Uterus (tissue), 4 donors: ENCODE results near the gene MOV10L1. TPM values are rescaled to one million over a fixed set of nuclear protein-coding genes. Genes with fewer than 3 reads are reported as not detected.

ENCODE experiments used
- DNase-seq, 2 donors: peaks; one replicate each; pipeline ENCODE4 v3.0.0-alpha.2; 2019 to 2020
- H3K27ac ChIP-seq, 2 donors: fragments of 200-600 bp; sonication (generic); 1 replicate in 1 of 2; 2 replicates in 1 of 2; pipeline ENCODE4 v1.5.1; 2016 to 2018
- H3K27me3 ChIP-seq, 2 donors: fragments of 200-600 bp; sonication (generic); one replicate each; pipeline ENCODE4 v1.5.1; 2018 to 2019; ENCODE audit warnings: control low read depth in 1 of 2
- H3K36me3 ChIP-seq, 2 donors: fragments of 200-600 bp; sonication (generic); one replicate each; pipeline ENCODE4 v1.5.1; 2019; ENCODE audit warnings: control low read depth in 1 of 2
- H3K4me1 ChIP-seq, 2 donors: fragments of 200-600 bp; sonication (generic); one replicate each; pipeline ENCODE4 v1.5.1; 2018 to 2019; ENCODE audit warnings: control low read depth in 1 of 2
- H3K4me3 ChIP-seq, 2 donors: fragments of 200-600 bp; sonication (generic); 1 replicate in 1 of 2; 2 replicates in 1 of 2; pipeline ENCODE4 v1.5.1; 2018 to 2019; ENCODE audit warnings: mild to moderate bottlenecking in 1 of 2
- H3K9me3 ChIP-seq, 2 donors: fragments of 200-600 bp; sonication (generic); one replicate each; pipeline ENCODE4 v1.5.1; 2019; ENCODE audit warnings: control low read depth in 1 of 2
- CTCF ChIP-seq, 4 experiments: fragments of 200-600 bp in 2 of 4; fragments of 450-650 bp in 2 of 4; sonication (generic) in 2 of 4; IDR thresholded peaks; one replicate each; pipeline ENCODE4 v1.5.1; 2016 to 2019; ENCODE audit warnings: antibody characterized with exemption in 4 of 4, mild to moderate bottlenecking in 2 of 4, moderate library complexity in 1 of 4
- POLR2A ChIP-seq, 2 donors: fragments of 450-650 bp; IDR thresholded peaks; one replicate each; pipeline ENCODE4 v1.6.1; 2016; ENCODE audit warnings: antibody characterized with exemption in 2 of 2, mild to moderate bottlenecking in 1 of 2, moderate library complexity in 1 of 2
- intact Hi-C: fragments of 100-400 bp; cut with DNase I; formaldehyde crosslinking; loops from one replicate; pipeline ENCODE4 v1.15.1; 2023; ENCODE audit warnings: low total_unique reads
- total RNA-seq, 4 donors: library from RNA; depleted of rRNA in 3 of 4; stranded (reverse); fragments of >200 nt in 3 of 4; gene quantifications; one replicate each; pipeline versions ENCODE4 v1.1.0 to v1.2.4, GENCODE V29; 2014 to 2023
- donor health status: DM: yes; HTN: yes; CAD: no.

MOV10L1 gene
- total RNA-seq, 4 donors from 2014 or later, result 1.8 to 3.4 TPM; not detected in 2

- Histone ChIP-seq H3K4me3 (peak overlapping the region in 1 of 2 donors; percentile 27), H3K4me1 (no peaks in the 10 kb centered on the region), H3K9me3 (no peaks in the 10 kb centered on the region), H3K36me3 (no peaks in the 10 kb centered on the region), H3K27ac (peak overlapping the region; percentile 63 to 75), H3K27me3 (no peaks in the 10 kb centered on the region)
- TF ChIP-seq CTCF (IDR thresholded peaks at IDR 0.05), result no peak
- TF ChIP-seq POLR2A (IDR thresholded peaks at IDR 0.05), result no peak
- no peak for DNase-seq
- intact Hi-C loops, result no loop called here
Measured at GRCh38 chr22:50114221-50115021, 24.6 kb downstream of the MOV10L1 start.

- Histone ChIP-seq H3K4me1 (no peaks in the 10 kb centered on the region), H3K27ac (no peak overlapping the region), H3K9me3 (no peaks in the 10 kb centered on the region), H3K4me3 (no peak overlapping the region), H3K27me3 (no peaks in the 10 kb centered on the region), H3K36me3 (no peaks in the 10 kb centered on the region)
- TF ChIP-seq CTCF (IDR thresholded peaks at IDR 0.05) (no peak), POLR2A (IDR thresholded peaks at IDR 0.05) (no peak)
- DNase-seq, result no peak
- intact Hi-C loops, result no loop called here
Measured at GRCh38 chr22:50115693-50116092, 25.9 kb downstream of the MOV10L1 start.

- intact Hi-C loops, result no loop called here
- H3K9me3 ChIP-seq, result no peaks in the 10 kb centered on the region
- H3K4me3 ChIP-seq, result no peak overlapping the region
- H3K27ac ChIP-seq, result no peak overlapping the region
- DNase-seq, result no peak
- H3K4me1 ChIP-seq, result no peaks in the 10 kb centered on the region
- no peaks in the 10 kb centered on the region for H3K27me3 ChIP-seq
- TF ChIP-seq CTCF (IDR thresholded peaks at IDR 0.05) (no peak), POLR2A (IDR thresholded peaks at IDR 0.05) (no peak)
- H3K36me3 ChIP-seq, result no peaks in the 10 kb centered on the region
Measured at GRCh38 chr22:50117168-50117762, 27.5 kb downstream of the MOV10L1 start.

- H3K4me3 ChIP-seq, result no peak overlapping the region
- intact Hi-C loops, result no loop called here
- no peaks in the 10 kb centered on the region for H3K4me1 ChIP-seq
Measured at GRCh38 chr22:50118129-50118528, 28.3 kb downstream of the MOV10L1 start.

More at GRCh38 chr22:50118129-50118528, 28.3 kb downstream of the MOV10L1 start:
- H3K27ac ChIP-seq, result peak overlapping the region; percentile 50 to 59
- H3K27me3 ChIP-seq, result no peaks in the 10 kb centered on the region
- no peaks in the 10 kb centered on the region for H3K36me3 ChIP-seq
- no peak for TF ChIP-seq POLR2A (IDR thresholded peaks at IDR 0.05)
- TF ChIP-seq CTCF (IDR thresholded peaks at IDR 0.05), result no peak
- no peak for DNase-seq
- H3K9me3 ChIP-seq, result no peaks in the 10 kb centered on the region
